Tibial artery (tissue), 4 donors: ENCODE results near the gene OR7E24.

Experiments
- DNase-seq, 2 donors: peaks; one replicate each; pipeline ENCODE4 v3.0.0-alpha.2; 2019
- H3K27ac ChIP-seq, 2 donors: fragments of 200-600 bp; sonication (generic) in 1 of 2; 1 replicate in 1 of 2; 2 replicates in 1 of 2; pipeline ENCODE4 v1.5.1; 2018 to 2019; ENCODE audit warnings: mild to moderate bottlenecking in 1 of 2
- H3K27me3 ChIP-seq, 2 donors: fragments of 200-600 bp; sonication (generic) in 1 of 2; one replicate each; pipeline versions ENCODE4 v1.5.1 to v1.6.0; 2016 to 2019
- H3K36me3 ChIP-seq, 3 donors: fragments of 200-600 bp; sonication (generic) in 2 of 3; one replicate each; pipeline ENCODE4 v1.5.1; 2016 to 2019; ENCODE audit warnings: mild to moderate bottlenecking in 2 of 3
- H3K4me1 ChIP-seq, 4 donors: fragments of 200-600 bp; sonication (generic) in 2 of 4; 1 replicate in 3 of 4; 2 replicates in 1 of 4; pipeline ENCODE4 v1.5.1; 2016 to 2019
- H3K4me3 ChIP-seq, 2 donors: fragments of 200-600 bp; sonication (generic) in 1 of 2; 1 replicate in 1 of 2; 2 replicates in 1 of 2; pipeline ENCODE4 v1.5.1; 2018 to 2019; ENCODE audit warnings: mild to moderate bottlenecking in 2 of 2
- H3K9me3 ChIP-seq, 3 donors: fragments of 200-600 bp; sonication (generic) in 1 of 3; one replicate each; pipeline ENCODE4 v1.5.1; 2016 to 2019
- CTCF ChIP-seq, 2 experiments: fragments of 200-600 bp in 1 of 2; fragments of 450-650 bp in 1 of 2; IDR thresholded peaks; one replicate each; pipeline ENCODE4 v1.5.1; 2017 to 2019; ENCODE audit warnings: antibody characterized with exemption in 2 of 2, mild to moderate bottlenecking in 1 of 2, moderate library complexity in 1 of 2
- intact Hi-C: fragments of 100-400 bp; cut with DNase I; formaldehyde crosslinking; loops from one replicate; pipeline ENCODE4 v1.15.0; 2023; ENCODE audit warnings: low total_unique reads

The OR7E24 gene

DNA sequence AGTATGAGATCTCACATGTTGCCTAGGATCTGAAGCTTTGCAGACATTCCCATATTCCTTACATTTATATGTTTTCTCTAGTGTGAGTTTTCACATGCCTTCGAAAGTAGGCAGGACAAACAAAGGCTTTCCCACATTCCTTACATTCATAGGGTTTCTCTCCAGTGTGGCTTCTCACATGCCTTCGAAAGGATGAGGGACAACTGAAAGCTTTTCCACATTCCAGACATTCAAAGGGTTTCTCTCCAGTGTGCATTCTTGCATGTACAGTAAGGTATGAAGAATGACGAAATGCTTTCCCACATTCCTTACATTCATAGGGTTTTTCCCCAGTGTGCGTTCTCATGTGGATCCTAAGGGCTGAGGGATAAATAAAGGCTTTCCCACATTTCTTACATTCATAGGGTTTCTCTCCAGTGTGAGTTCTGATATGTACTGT, 44.7 kb downstream of the OR7E24 start:
- intact Hi-C loops, result no loop called here
- no peak for TF ChIP-seq CTCF (IDR thresholded peaks at IDR 0.05)
- Histone ChIP-seq H3K9me3 (peaks cover 27 to 100% (median 84%) of the 10 kb centered on the region in 3 donors), H3K4me1 (no peaks in the 10 kb centered on the region), H3K27ac (no peak overlapping the region), H3K4me3 (no peak overlapping the region), H3K27me3 (no peaks in the 10 kb centered on the region), H3K36me3 (peaks cover 85 to 100% (median 96%) of the 10 kb centered on the region in 3 donors)
- no peak for DNase-seq

- no peak overlapping the region for H3K4me3 ChIP-seq
- no peaks in the 10 kb centered on the region for H3K4me1 ChIP-seq
- no peaks in the 10 kb centered on the region for H3K27me3 ChIP-seq
- H3K27ac ChIP-seq, result no peak overlapping the region
- DNase-seq, result no peak
- intact Hi-C loops, result no loop called here
- H3K9me3 ChIP-seq, result peaks cover 27 to 100% (median 89%) of the 10 kb centered on the region in 3 donors
- H3K36me3 ChIP-seq, result peaks cover 95 to 100% (median 100%) of the 10 kb centered on the region in 3 donors
- no peak for TF ChIP-seq CTCF (IDR thresholded peaks at IDR 0.05)
These were observed 45.6 kb downstream of the OR7E24 start for GRCh38 chr19:9296336-9296735.
